CD8-positive, alpha-beta memory T cell (primary cell): ENCODE results near the gene MISFA. TPM values are rescaled to one million over a fixed set of nuclear protein-coding genes. Genes with fewer than 3 reads are reported as not detected.
A peak's percentile ranks its signal among the peaks of the same experiment; 100 is the strongest.

Experiments
- CTCF ChIA-PET: fragments of 350-600 bp; sonication (Branson Sonifier 250); formaldehyde crosslinking; loops from one replicate; lab custom pipeline; 2021; ENCODE audit warnings: antibody characterized with exemption; lab: Charles Lee
- POLR2A ChIA-PET: fragments of 350-600 bp; sonication (Branson Sonifier 250); formaldehyde crosslinking; loops from one replicate; lab custom pipeline; 2021; ENCODE audit warnings: antibody characterized with exemption; lab: Charles Lee
- DNase-seq, 5 donors: peaks; one replicate each; pipeline versions ENCODE4 v3.0.0 to v3.0.0-alpha.2; 2020 to 2022; ENCODE audit warnings: mixed read lengths in 1 of 5
- H3K27ac ChIP-seq: one replicate; pipeline ENCODE4 v1.7.0; 2013; ENCODE audit warnings: low read depth, mild to moderate bottlenecking, low read length, moderate library complexity
- H3K27me3 ChIP-seq: 2 replicates; pipeline ENCODE4 v1.7.0; 2013; ENCODE audit warnings: low read length, mild to moderate bottlenecking; ENCODE audit not compliant: insufficient read depth, poor library complexity, severe bottlenecking
- H3K36me3 ChIP-seq: 2 replicates; pipeline ENCODE4 v1.7.0; 2013; ENCODE audit warnings: mild to moderate bottlenecking, low read length, moderate library complexity; ENCODE audit not compliant: insufficient read depth
- H3K4me1 ChIP-seq: 2 replicates; pipeline ENCODE4 v1.7.0; 2013; ENCODE audit warnings: mild to moderate bottlenecking, low read length, moderate library complexity; ENCODE audit not compliant: insufficient read depth
- H3K4me3 ChIP-seq: 2 replicates; pipeline ENCODE4 v1.7.0; 2013; ENCODE audit warnings: mild to moderate bottlenecking, low read length
- H3K9me3 ChIP-seq: 2 replicates; pipeline ENCODE4 v1.7.0; 2013; ENCODE audit warnings: mild to moderate bottlenecking, low read length
- H3K27ac Mint-ChIP-seq, 8 donors: one replicate each; pipeline ENCODE4 v1.8.0; 2020 to 2021; ENCODE audit warnings: mixed read lengths in 8 of 8, mild to moderate bottlenecking in 6 of 8, inconsistent platforms in 3 of 8, moderate library complexity in 3 of 8
- H3K27me3 Mint-ChIP-seq, 2 donors: one replicate each; pipeline ENCODE4 v1.8.0; 2020 to 2021; ENCODE audit warnings: mixed read lengths in 2 of 2, mild to moderate bottlenecking in 1 of 2, moderate library complexity in 1 of 2
- H3K36me3 Mint-ChIP-seq, 3 donors: one replicate each; pipeline ENCODE4 v1.8.0; 2020 to 2021; ENCODE audit warnings: mixed read lengths in 3 of 3, inconsistent platforms in 1 of 3, mild to moderate bottlenecking in 1 of 3
- H3K4me1 Mint-ChIP-seq, 3 donors: one replicate each; pipeline ENCODE4 v1.8.0; 2020 to 2021; ENCODE audit warnings: mixed read lengths in 3 of 3, inconsistent platforms in 1 of 3, mild to moderate bottlenecking in 1 of 3
- H3K4me3 Mint-ChIP-seq, 7 donors: one replicate each; pipeline ENCODE4 v1.8.0; 2020 to 2021; ENCODE audit warnings: mixed read lengths in 7 of 7, mild to moderate bottlenecking in 6 of 7, moderate library complexity in 4 of 7, inconsistent platforms in 2 of 7
- H3K9me3 Mint-ChIP-seq, 5 donors: one replicate each; pipeline ENCODE4 v1.8.0; 2020 to 2022; ENCODE audit warnings: mixed read lengths in 5 of 5, mild to moderate bottlenecking in 3 of 5, moderate library complexity in 2 of 5, inconsistent platforms in 1 of 5
- polyA plus RNA-seq: library from polyadenylated mRNA; unstranded; fragments of 300-500 nt; fragmentation: Illumina TruSeq; gene quantifications from one replicate; pipeline ENCODE4 v1.2.3, GENCODE V29; 2021
- total RNA-seq, 2 experiments: library from RNA; stranded (reverse); gene quantifications; one replicate each; pipeline ENCODE4 v1.2.3, GENCODE V29; 2021

Gene MISFA
- total and polyA plus RNA-seq, 3 experiments from 2014 or later: 0.47 to 0.96 TPM; not detected in 1

- no peaks in the 10 kb centered on the region for H3K9me3 Mint-ChIP-seq
- Histone ChIP-seq H3K4me3 (no peak overlapping the region), H3K36me3 (no peaks in the 10 kb centered on the region), H3K27me3 (no peaks in the 10 kb centered on the region), H3K9me3 (no peaks in the 10 kb centered on the region), H3K27ac (no peak overlapping the region), H3K4me1 (no peaks in the 10 kb centered on the region)
- DNase-seq: no peak
- CTCF ChIA-PET: interaction anchor here (0.9 kb wide), 1 partner anchor 110 kb away, joined by 3 read pairs; no protein-coding TSS in a partner anchor
- no peaks in the 10 kb centered on the region for H3K36me3 Mint-ChIP-seq
- POLR2A ChIA-PET: interaction anchor here (0.6 kb wide), 1 partner anchor 268 kb away, joined by 6 read pairs; no protein-coding TSS in a partner anchor
- no peaks in the 10 kb centered on the region for H3K27me3 Mint-ChIP-seq
- peaks cover 0 to 9% (median 3%) of the 10 kb centered on the region in 3 donors for H3K4me1 Mint-ChIP-seq
- H3K4me3 Mint-ChIP-seq: peak overlapping the region in 1 of 7 donors; percentile 54
- H3K27ac Mint-ChIP-seq: peak overlapping the region in 2 of 8 donors; percentile 3 to 13
These were observed 50.8 kb downstream of the MISFA start for GRCh38 chr11:18650353-18650752.

- Mint-ChIP-seq H3K4me1 (peaks cover 0 to 9% (median 3%) of the 10 kb centered on the region in 3 donors), H3K36me3 (no peaks in the 10 kb centered on the region), H3K9me3 (no peaks in the 10 kb centered on the region), H3K4me3 (peak overlapping the region in 1 of 7 donors; percentile 54), H3K27me3 (no peaks in the 10 kb centered on the region), H3K27ac (peak overlapping the region in 5 of 8 donors; percentile 31 to 90 (median 76))
- H3K4me3 ChIP-seq: no peak overlapping the region
- H3K4me1 ChIP-seq: no peaks in the 10 kb centered on the region
- H3K27me3 ChIP-seq: no peaks in the 10 kb centered on the region
- DNase-seq: peak in 4 of 5 donors; percentile 8 to 38 (median 28)
- H3K36me3 ChIP-seq: no peaks in the 10 kb centered on the region
- POLR2A ChIA-PET: no interaction called here
- no peak overlapping the region for H3K27ac ChIP-seq
- CTCF ChIA-PET: interaction anchor here (1.8 kb wide), 1 partner anchor 111 kb away, joined by 7 read pairs; no protein-coding TSS in a partner anchor
- no peaks in the 10 kb centered on the region for H3K9me3 ChIP-seq
These were observed 51.4 kb downstream of the MISFA start for GRCh38 chr11:18650859-18651557.

Other genes starting within 250 kb of the MISFA start
- gene LDHA, start 205.2 kb upstream of the MISFA start, total RNA-seq: 1,000 to 10,000 TPM; 1,546 to 1,631 TPM
- 389 TPM for gene LDHA, start 205.2 kb upstream of the MISFA start, polyA plus RNA-seq
- gene LDHC, start 187.5 kb upstream of the MISFA start, total RNA-seq: not detected
- gene LDHC, start 187.5 kb upstream of the MISFA start, polyA plus RNA-seq: not detected
- gene LDHAL6A, start 143.9 kb upstream of the MISFA start, total RNA-seq: not detected
- not detected for gene LDHAL6A, start 143.9 kb upstream of the MISFA start, polyA plus RNA-seq
- 10 to 100 TPM; 44.8 to 45.4 TPM for gene TSG101, start 72.8 kb upstream of the MISFA start, total RNA-seq
- 55.4 TPM for gene TSG101, start 72.8 kb upstream of the MISFA start, polyA plus RNA-seq
- gene UEVLD, start 11.1 kb upstream of the MISFA start, total RNA-seq: 10 to 100 TPM; 15.6 to 16.6 TPM
- gene UEVLD, start 11.1 kb upstream of the MISFA start, polyA plus RNA-seq: 14.2 TPM
- 10 to 100 TPM; 23.7 to 27.3 TPM for gene SPTY2D1, start 34.6 kb downstream of the MISFA start, total RNA-seq
- 10.6 TPM for gene SPTY2D1, start 34.6 kb downstream of the MISFA start, polyA plus RNA-seq
- gene TMEM86A, start 99.0 kb downstream of the MISFA start, total RNA-seq: 1 to 10 TPM; 1.0 to 1.3 TPM
- gene TMEM86A, start 99.0 kb downstream of the MISFA start, polyA plus RNA-seq: 0.54 TPM
- gene IGSF22, start 126.4 kb downstream of the MISFA start, total RNA-seq: under 1 TPM; 0.20 to 0.33 TPM
- 6.1 TPM for gene IGSF22, start 126.4 kb downstream of the MISFA start, polyA plus RNA-seq
- not detected for gene PTPN5, start 192.0 kb downstream of the MISFA start, total RNA-seq
- gene PTPN5, start 192.0 kb downstream of the MISFA start, polyA plus RNA-seq: not detected